Adrenal gland (tissue), 5 donors: Measurements from ENCODE around the gene SSBP2.

Experiments
- POLR2A ChIP-seq, 2 donors: fragments of 450-650 bp; IDR thresholded peaks; one replicate each; pipeline ENCODE4 v1.6.1; 2017; ENCODE audit warnings: antibody characterized with exemption in 2 of 2, mild to moderate bottlenecking in 2 of 2, moderate library complexity in 1 of 2
- TF ChIP-seq, protein P1 (sequence below), 6 experiments: fragments of 450-650 bp in 4 of 6; fragments of 200-600 bp in 2 of 6; sonication (generic) in 1 of 6; IDR thresholded peaks; 1 replicate in 5 of 6; 2 replicates in 1 of 6; pipeline versions ENCODE4 v1.5.1 to v1.8.0; 2016 to 2021; ENCODE audit warnings: antibody characterized with exemption in 6 of 6, mild to moderate bottlenecking in 2 of 6, moderate library complexity in 1 of 6
- donor health status: DM: no; HTN: no; CAD: no.

DNA sequence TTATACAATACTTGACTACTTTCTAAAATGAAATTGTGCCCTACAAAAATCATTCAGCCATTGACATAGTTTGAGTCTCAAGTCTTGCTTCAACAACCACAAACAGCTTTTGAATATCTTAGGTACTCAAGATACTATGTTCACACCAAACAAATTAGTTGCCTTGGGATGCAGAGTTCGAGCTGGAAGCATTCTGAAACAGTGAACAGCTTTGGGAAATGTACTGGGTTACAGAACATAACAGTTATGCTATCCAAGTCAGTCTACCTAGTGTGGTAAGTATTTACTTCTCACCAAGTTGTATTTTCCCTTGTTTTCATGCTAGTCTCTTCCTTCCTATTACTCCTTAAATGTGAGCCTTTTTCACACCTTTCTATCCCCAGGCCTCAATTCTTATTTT lies 143.2 kb downstream of the SSBP2 start:
- TF ChIP-seq, protein P1, sequence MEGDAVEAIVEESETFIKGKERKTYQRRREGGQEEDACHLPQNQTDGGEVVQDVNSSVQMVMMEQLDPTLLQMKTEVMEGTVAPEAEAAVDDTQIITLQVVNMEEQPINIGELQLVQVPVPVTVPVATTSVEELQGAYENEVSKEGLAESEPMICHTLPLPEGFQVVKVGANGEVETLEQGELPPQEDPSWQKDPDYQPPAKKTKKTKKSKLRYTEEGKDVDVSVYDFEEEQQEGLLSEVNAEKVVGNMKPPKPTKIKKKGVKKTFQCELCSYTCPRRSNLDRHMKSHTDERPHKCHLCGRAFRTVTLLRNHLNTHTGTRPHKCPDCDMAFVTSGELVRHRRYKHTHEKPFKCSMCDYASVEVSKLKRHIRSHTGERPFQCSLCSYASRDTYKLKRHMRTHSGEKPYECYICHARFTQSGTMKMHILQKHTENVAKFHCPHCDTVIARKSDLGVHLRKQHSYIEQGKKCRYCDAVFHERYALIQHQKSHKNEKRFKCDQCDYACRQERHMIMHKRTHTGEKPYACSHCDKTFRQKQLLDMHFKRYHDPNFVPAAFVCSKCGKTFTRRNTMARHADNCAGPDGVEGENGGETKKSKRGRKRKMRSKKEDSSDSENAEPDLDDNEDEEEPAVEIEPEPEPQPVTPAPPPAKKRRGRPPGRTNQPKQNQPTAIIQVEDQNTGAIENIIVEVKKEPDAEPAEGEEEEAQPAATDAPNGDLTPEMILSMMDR (IDR thresholded peaks at IDR 0.05) = no peak
- TF ChIP-seq POLR2A (IDR thresholded peaks at IDR 0.05) = no peak
